Cardiac muscle cell (in vitro differentiated cells and primary cell): ENCODE results near the gene QSOX2. TPM values are rescaled to one million over a fixed set of nuclear protein-coding genes. Genes with fewer than 3 reads are reported as not detected.

Experiments
- DNase-seq, 2 donors: peaks; one replicate each; pipeline versions ENCODE4 v3.0.0 to v3.0.0-alpha.2; 2010 to 2017; ENCODE audit warnings: low read depth in 1 of 2, low spot score in 1 of 2
- H3K27ac ChIP-seq: fragments of 200-600 bp; sonication (generic); 2 replicates; pipeline ENCODE4 v1.5.1; 2016
- H3K27me3 ChIP-seq: fragments of 200-600 bp; sonication (generic); 2 replicates; pipeline ENCODE4 v1.6.0; 2016; ENCODE audit warnings: control low read depth
- H3K36me3 ChIP-seq: fragments of 200-600 bp; sonication (generic); 2 replicates; pipeline ENCODE4 v1.5.1; 2016; ENCODE audit warnings: control low read depth
- H3K4me1 ChIP-seq: fragments of 200-600 bp; sonication (generic); 2 replicates; pipeline ENCODE4 v1.8.1; 2017; ENCODE audit warnings: low read depth, mild to moderate bottlenecking, mixed run types
- H3K4me3 ChIP-seq: fragments of 200-600 bp; sonication (generic); 2 replicates; pipeline ENCODE4 v1.5.1; 2016; ENCODE audit warnings: mild to moderate bottlenecking
- H3K9me3 ChIP-seq: fragments of 200-600 bp; sonication (generic); 2 replicates; pipeline ENCODE4 v1.5.1; 2017; ENCODE audit warnings: low read depth, mild to moderate bottlenecking, control low read depth
- CTCF ChIP-seq: IDR thresholded peaks from 2 replicates; pipeline ENCODE4 v1.5.1; 2012; ENCODE audit warnings: low read depth, mild to moderate bottlenecking, low read length
- polyA plus RNA-seq: library from polyadenylated mRNA; unstranded; fragments of >200 nt; fragmentation: Nextera tagmentation; extraction: Ambion mirVana; gene quantifications from 2 replicates; pipeline ENCODE4 v1.2.1, GENCODE V29; 2016
- total RNA-seq: library from RNA; depleted of rRNA; stranded (reverse); fragments of >200 nt; gene quantifications from 2 replicates; pipeline ENCODE4 v1.2.3, GENCODE V29; 2016

QSOX2 gene
- total and polyA plus RNA-seq, 2 experiments from 2014 or later, result 1.7 to 10.5 TPM

- TF ChIP-seq CTCF, result no peak
- H3K27me3 ChIP-seq, result no peaks in the 10 kb centered on the region
Measured at GRCh38 chr9:136253246-136254130, 7.9 kb upstream of the QSOX2 start.

GRCh38 chr9:136252846-136253245, 7.2 kb upstream of the QSOX2 start:
- H3K27me3 ChIP-seq, result no peaks in the 10 kb centered on the region
- H3K27ac ChIP-seq, result no peak overlapping the region
- H3K4me1 ChIP-seq, result peaks cover 2% of the 10 kb centered on the region
- DNase-seq, result no peak
- no peak for TF ChIP-seq CTCF
- H3K9me3 ChIP-seq, result no peaks in the 10 kb centered on the region
- H3K36me3 ChIP-seq, result no peaks in the 10 kb centered on the region
- no peak overlapping the region for H3K4me3 ChIP-seq

More at GRCh38 chr9:136253246-136254130, 7.9 kb upstream of the QSOX2 start:
- H3K4me3 ChIP-seq, result no peak overlapping the region
- H3K4me1 ChIP-seq, result peaks cover 2% of the 10 kb centered on the region
- H3K27ac ChIP-seq, result no peak overlapping the region
- H3K36me3 ChIP-seq, result no peaks in the 10 kb centered on the region
- no peak for DNase-seq
- H3K9me3 ChIP-seq, result no peaks in the 10 kb centered on the region

GRCh38 chr9:136252281-136252680, 6.7 kb upstream of the QSOX2 start:
- Histone ChIP-seq H3K4me1 (peaks cover 2% of the 10 kb centered on the region), H3K27me3 (no peaks in the 10 kb centered on the region), H3K36me3 (no peaks in the 10 kb centered on the region), H3K9me3 (no peaks in the 10 kb centered on the region), H3K27ac (no peak overlapping the region), H3K4me3 (no peak overlapping the region)
- TF ChIP-seq CTCF, result no peak
- DNase-seq, result no peak

- no peaks in the 10 kb centered on the region for H3K9me3 ChIP-seq
- DNase-seq, result no peak
- H3K36me3 ChIP-seq, result no peaks in the 10 kb centered on the region
- H3K27me3 ChIP-seq, result no peaks in the 10 kb centered on the region
- H3K27ac ChIP-seq, result no peak overlapping the region
- H3K4me3 ChIP-seq, result no peak overlapping the region
- H3K4me1 ChIP-seq, result peaks cover 2% of the 10 kb centered on the region
- TF ChIP-seq CTCF, result no peak
Measured at GRCh38 chr9:136251264-136252115, 5.9 kb upstream of the QSOX2 start.

- H3K27ac ChIP-seq, result no peak overlapping the region
- no peak for DNase-seq
- peaks cover 2% of the 10 kb centered on the region for H3K4me1 ChIP-seq
- H3K4me3 ChIP-seq, result no peak overlapping the region
- TF ChIP-seq CTCF, result no peak
- H3K9me3 ChIP-seq, result no peaks in the 10 kb centered on the region
- no peaks in the 10 kb centered on the region for H3K27me3 ChIP-seq
- H3K36me3 ChIP-seq, result no peaks in the 10 kb centered on the region
Measured at GRCh38 chr9:136250676-136251075, 5.1 kb upstream of the QSOX2 start.
